Fibroblast of lung (primary cell): ENCODE data around the gene RAB9A. TPM values are rescaled to one million over a fixed set of nuclear protein-coding genes. Genes with fewer than 3 reads are reported as not detected.

ENCODE experiments used
- DNase-seq, 2 donors: peaks; one replicate each; pipeline versions ENCODE4 v3.0.0 to v3.0.0-alpha.2; 2010; ENCODE audit warnings: low read depth in 2 of 2
- H2AFZ ChIP-seq: 2 replicates; pipeline ENCODE4 v1.5.1; 2012; ENCODE audit warnings: low read length, control low read depth, inconsistent platforms
- H3K27ac ChIP-seq: 2 replicates; pipeline ENCODE4 v1.5.1; 2011; ENCODE audit warnings: low read length, control low read depth; ENCODE audit not compliant: insufficient read depth
- H3K27me3 ChIP-seq: 2 replicates; pipeline ENCODE4 v1.5.1; 2011; ENCODE audit warnings: mild to moderate bottlenecking, low read length; ENCODE audit not compliant: control insufficient read depth, insufficient read depth
- H3K36me3 ChIP-seq: 2 replicates; pipeline ENCODE4 v1.5.1; 2011; ENCODE audit warnings: low read length; ENCODE audit not compliant: control insufficient read depth, insufficient read depth
- H3K4me1 ChIP-seq: 2 replicates; pipeline ENCODE4 v1.5.1; 2011; ENCODE audit warnings: low read length; ENCODE audit not compliant: control insufficient read depth, insufficient read depth; ENCODE audit errors: extremely low read depth
- H3K4me2 ChIP-seq: 2 replicates; pipeline ENCODE4 v1.5.1; 2011; ENCODE audit warnings: low read length, control low read depth; ENCODE audit not compliant: insufficient read depth; ENCODE audit errors: extremely low read depth
- H3K4me3 ChIP-seq, 4 experiments: fragments of 200-600 bp in 1 of 4; sonication (generic) in 1 of 4; replicated peaks in 1 of 4; 2 replicates each; pipeline ENCODE4 v1.5.1; 2011 to 2016; ENCODE audit warnings: low read length in 4 of 4, low read depth in 3 of 4, mild to moderate bottlenecking in 3 of 4, control low read depth in 2 of 4, inconsistent platforms in 1 of 4, mixed read lengths in 1 of 4; ENCODE audit not compliant: insufficient read depth in 1 of 4; ENCODE audit errors: control extremely low read depth in 1 of 4
- H3K79me2 ChIP-seq: 2 replicates; pipeline ENCODE4 v1.5.1; 2012; ENCODE audit warnings: mild to moderate bottlenecking, low read length, inconsistent platforms; ENCODE audit not compliant: control insufficient read depth, insufficient read depth
- H3K9ac ChIP-seq: 2 replicates; pipeline ENCODE4 v1.5.1; 2011; ENCODE audit warnings: mild to moderate bottlenecking, low read length, control low read depth; ENCODE audit not compliant: insufficient read depth
- H3K9me3 ChIP-seq: 2 replicates; pipeline ENCODE4 v1.5.1; 2012; ENCODE audit warnings: low read depth, low read length; ENCODE audit not compliant: control insufficient read depth, insufficient read depth
- H4K20me1 ChIP-seq: 2 replicates; pipeline ENCODE4 v1.5.1; 2011; ENCODE audit warnings: low read length; ENCODE audit not compliant: control insufficient read depth, insufficient read depth; ENCODE audit errors: extremely low read depth
- CTCF ChIP-seq, 2 donors: IDR thresholded peaks in 1 of 2; conservative IDR thresholded peaks in 1 of 2; 1 replicate in 1 of 2; 2 replicates in 1 of 2; pipeline ENCODE4 v1.5.1; 2011 to 2012; ENCODE audit warnings: low read length in 2 of 2, control low read depth in 1 of 2, inconsistent platforms in 1 of 2, low read depth in 1 of 2, mild to moderate bottlenecking in 1 of 2
- EZH2 ChIP-seq: IDR thresholded peaks from 2 replicates; pipeline ENCODE4 v1.5.1; 2012; ENCODE audit warnings: low read length, control low read depth, mild to moderate bottlenecking; ENCODE audit errors: missing control alignments
- polyA plus RNA-seq, 2 donors: library from polyadenylated mRNA; depleted of rRNA in 1 of 2; stranded (reverse) in 1 of 2; unstranded in 1 of 2; fragments of >200 nt; gene quantifications; 2 replicates each; pipeline ENCODE4 v1.2.1, GENCODE V29; 2011 to 2012; ENCODE audit warnings: missing spikeins in 1 of 2
- total RNA-seq: library from RNA; depleted of rRNA; stranded (reverse); fragments of >200 nt; gene quantifications from 2 replicates; pipeline ENCODE4 v1.2.1, GENCODE V29; 2014

Gene RAB9A
- total and polyA plus RNA-seq, 2 donors (not counting 1 experiment from before 2014, with no cell fraction given) = 40.3 to 44.2 TPM

GRCh38 chrX:13695601-13696115 is 6.7 kb downstream of the RAB9A start:
- Histone ChIP-seq H4K20me1 (peaks cover 3% of the 10 kb centered on the region), H3K27me3 (no peaks in the 10 kb centered on the region), H3K9ac (no peak overlapping the region), H3K79me2 (peaks cover 56% of the 10 kb centered on the region), H3K4me1 (no peaks in the 10 kb centered on the region), H3K27ac (no peak overlapping the region), H3K4me3 (no peak overlapping the region), H3K9me3 (no peaks in the 10 kb centered on the region), H3K4me2 (no peak overlapping the region), H3K36me3 (no peaks in the 10 kb centered on the region), H2AFZ (no peak overlapping the region)
- DNase-seq = no peak
- TF ChIP-seq CTCF (conservative IDR thresholded peaks at IDR 0.05 in 1 of 2, IDR thresholded peaks at IDR 0.05 in 1 of 2; ENCODE audit: low read depth in 1 of 2, low read length in 2 of 2) (no peak), EZH2 (no peak)

- no peak overlapping the region for H3K4me3 ChIP-seq
- H3K4me2 ChIP-seq = no peak overlapping the region
- no peak for DNase-seq
- peaks cover 51% of the 10 kb centered on the region for H3K79me2 ChIP-seq
- no peaks in the 10 kb centered on the region for H3K36me3 ChIP-seq
- H3K9me3 ChIP-seq = no peaks in the 10 kb centered on the region
- H3K4me1 ChIP-seq = no peaks in the 10 kb centered on the region
- peaks cover 3% of the 10 kb centered on the region for H4K20me1 ChIP-seq
- TF ChIP-seq EZH2 = no peak
- TF ChIP-seq CTCF (conservative IDR thresholded peaks at IDR 0.05 in 1 of 2, IDR thresholded peaks at IDR 0.05 in 1 of 2; ENCODE audit: low read depth in 1 of 2, low read length in 2 of 2) = no peak
- H3K9ac ChIP-seq = no peak overlapping the region
- H3K27ac ChIP-seq = no peak overlapping the region
- no peaks in the 10 kb centered on the region for H3K27me3 ChIP-seq
- no peak overlapping the region for H2AFZ ChIP-seq
Measured at GRCh38 chrX:13697455-13697854, 8.5 kb downstream of the RAB9A start.

GRCh38 chrX:13697976-13698375 is 9.0 kb downstream of the RAB9A start:
- H4K20me1 ChIP-seq = peaks cover 3% of the 10 kb centered on the region
- no peak overlapping the region for H2AFZ ChIP-seq
- DNase-seq = no peak
- H3K4me1 ChIP-seq = no peaks in the 10 kb centered on the region
- H3K79me2 ChIP-seq = peaks cover 46% of the 10 kb centered on the region
- no peak overlapping the region for H3K27ac ChIP-seq
- H3K27me3 ChIP-seq = no peaks in the 10 kb centered on the region
- no peak overlapping the region for H3K9ac ChIP-seq
- H3K9me3 ChIP-seq = no peaks in the 10 kb centered on the region
- no peak overlapping the region for H3K4me3 ChIP-seq
- no peak overlapping the region for H3K4me2 ChIP-seq
- TF ChIP-seq CTCF (conservative IDR thresholded peaks at IDR 0.05 in 1 of 2, IDR thresholded peaks at IDR 0.05 in 1 of 2; ENCODE audit: low read depth in 1 of 2, low read length in 2 of 2) (no peak), EZH2 (no peak)
- no peaks in the 10 kb centered on the region for H3K36me3 ChIP-seq
